Eye (tissue), 1 donor: ENCODE measurements around the gene ACOT7.

Experiments
- DNase-seq: peaks from one replicate; pipeline ENCODE4 v3.0.0-alpha.2; 2015

ACOT7 gene

DNA sequence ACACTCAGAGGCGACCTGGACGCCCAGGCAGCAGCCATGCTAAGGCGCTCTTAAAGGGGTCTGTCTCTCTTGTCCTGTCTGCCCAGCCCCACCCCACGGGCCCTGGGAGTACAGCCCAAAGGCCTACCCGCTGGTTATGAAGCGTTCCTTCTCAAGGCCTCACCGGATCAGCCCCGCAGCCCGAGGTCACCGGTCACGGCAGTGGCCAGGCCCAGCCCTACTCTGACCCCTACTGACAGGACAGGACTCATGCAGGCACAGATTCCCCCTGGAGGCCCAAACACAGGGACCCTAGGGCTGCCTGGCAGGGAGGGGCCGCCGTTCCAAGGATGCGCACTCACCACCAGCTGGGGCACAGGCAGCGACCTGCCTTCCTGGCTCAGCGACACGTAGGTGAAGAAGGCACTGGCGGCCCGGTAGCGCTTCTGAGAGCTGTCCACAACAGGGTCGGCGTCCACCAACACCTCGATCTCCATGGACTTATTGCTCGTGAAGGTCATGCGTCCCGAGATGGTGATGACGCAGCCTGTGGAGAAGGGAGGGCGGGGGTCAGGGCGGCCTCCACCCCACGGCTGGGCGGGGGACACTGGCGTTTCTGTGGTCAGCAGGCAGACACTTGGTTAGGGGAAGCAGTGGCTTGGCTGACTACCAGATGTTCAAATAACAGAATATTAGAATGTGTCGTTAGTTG lies 112.7 kb downstream of the ACOT7 start:
- DNase-seq, result peak; percentile 49

DNA sequence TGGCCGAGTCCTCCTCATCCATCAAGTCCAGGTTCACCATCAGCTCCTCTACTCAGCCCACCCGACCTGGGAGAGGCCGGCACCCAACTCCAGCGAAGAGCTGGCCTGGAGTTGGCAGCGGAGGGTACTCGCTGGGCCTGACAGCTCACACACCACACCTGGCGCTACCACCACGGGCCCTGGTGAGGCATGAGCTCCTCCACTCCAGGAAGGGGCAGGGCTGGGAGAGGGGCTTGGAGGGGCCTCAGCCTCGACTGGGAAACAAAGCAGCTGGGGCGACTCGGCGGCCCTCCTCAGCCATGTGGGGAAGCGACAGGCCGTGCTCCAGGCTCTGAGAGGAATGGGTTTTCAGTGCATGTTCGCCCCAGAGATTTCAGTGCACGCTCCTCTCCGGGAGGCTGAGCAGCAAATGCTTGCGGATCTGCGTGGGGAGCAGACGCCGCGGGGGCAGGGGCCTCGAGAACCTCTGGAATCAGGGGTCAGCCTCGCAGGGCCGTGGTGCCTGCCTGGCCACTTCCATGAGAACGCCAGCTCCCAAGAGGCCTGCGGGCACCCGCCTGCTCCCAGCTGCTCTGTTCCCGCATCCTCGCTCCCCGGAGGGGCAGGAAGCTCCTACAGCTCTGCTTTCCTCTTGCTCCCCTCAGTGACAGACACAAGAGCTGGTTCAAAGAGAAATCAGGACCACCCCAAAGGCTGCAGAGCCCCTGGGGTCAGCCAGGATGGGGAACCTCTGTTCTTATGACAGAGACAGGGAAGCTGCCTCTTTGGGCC lies 113.8 kb downstream of the ACOT7 start:
- DNase-seq, result no peak

DNA sequence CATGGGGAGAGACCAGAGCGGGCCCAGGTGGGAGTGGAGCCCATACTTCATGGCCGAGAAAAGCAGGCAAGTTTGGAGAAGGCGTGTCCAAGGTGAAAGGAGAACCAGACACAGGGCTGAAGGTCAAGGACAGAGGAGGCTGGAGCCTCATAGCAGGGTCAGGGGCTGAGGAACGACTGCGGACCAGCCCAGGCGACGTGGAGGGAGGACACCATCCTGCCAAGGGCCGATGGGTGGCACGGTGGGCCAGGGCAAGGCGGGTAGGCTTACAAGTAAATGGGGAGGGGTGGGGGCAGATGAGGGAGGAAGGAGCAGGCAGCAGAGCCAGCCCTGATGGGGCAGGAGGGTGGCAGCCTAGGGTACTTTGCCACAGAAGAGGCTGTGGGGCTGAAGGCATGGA lies 114.5 kb downstream of the ACOT7 start:
- no peak for DNase-seq

DNA sequence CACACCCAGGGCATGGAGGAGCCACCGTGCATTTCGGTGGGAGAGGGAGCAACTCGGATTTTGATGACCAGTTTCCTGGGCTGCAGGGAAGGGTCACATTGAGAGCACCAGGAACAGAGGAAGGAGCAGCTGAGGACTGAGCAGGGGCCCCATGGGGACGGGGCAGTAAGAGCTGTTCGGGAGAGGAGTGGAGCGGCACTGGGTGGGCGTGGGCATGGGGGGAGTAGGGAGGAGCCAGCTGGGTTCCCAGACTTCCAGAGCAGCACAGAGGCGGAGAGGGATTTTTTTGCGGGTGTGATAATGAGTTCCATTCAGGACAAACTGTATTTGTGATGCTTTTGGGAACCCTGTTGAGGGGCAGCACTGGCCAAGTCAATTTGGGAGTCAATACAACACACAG lies 115.3 kb downstream of the ACOT7 start:
- DNase-seq, result no peak

DNA sequence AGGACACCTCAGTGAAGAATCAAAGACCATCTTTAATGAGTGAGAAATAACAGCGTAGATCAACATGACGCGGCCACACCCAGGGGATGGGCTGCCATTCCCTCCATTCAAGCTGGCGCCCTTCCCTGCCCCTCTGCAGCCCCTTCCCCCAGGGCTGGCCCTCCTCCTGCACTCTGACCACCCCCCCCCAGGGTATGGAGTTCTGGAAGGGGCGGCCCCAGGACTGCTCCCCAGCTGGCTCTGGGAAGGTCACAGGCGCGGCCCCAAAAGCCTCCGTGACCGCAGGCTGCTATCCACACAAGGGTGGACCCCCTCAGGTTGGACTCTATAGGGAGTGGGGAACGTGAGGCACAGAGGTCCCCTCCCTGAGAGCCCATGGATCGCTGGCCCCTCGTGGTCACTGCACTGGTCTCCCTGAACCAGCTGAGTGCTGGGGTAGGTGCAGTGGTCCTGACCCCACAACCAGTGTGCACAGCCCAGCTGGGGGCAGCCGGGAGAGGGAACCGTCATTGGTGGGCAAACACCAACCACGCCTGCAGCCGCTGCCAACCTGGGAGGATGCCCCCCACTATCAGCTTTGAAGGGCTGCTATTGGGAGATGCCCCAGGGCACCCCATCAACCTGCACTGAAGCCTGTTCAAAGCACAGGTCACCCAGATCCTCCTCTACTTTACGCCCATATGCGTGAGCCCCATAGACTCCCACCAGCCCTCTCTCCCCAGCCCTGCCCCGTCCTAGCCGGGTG lies 116.6 kb downstream of the ACOT7 start:
- DNase-seq, result no peak

DNA sequence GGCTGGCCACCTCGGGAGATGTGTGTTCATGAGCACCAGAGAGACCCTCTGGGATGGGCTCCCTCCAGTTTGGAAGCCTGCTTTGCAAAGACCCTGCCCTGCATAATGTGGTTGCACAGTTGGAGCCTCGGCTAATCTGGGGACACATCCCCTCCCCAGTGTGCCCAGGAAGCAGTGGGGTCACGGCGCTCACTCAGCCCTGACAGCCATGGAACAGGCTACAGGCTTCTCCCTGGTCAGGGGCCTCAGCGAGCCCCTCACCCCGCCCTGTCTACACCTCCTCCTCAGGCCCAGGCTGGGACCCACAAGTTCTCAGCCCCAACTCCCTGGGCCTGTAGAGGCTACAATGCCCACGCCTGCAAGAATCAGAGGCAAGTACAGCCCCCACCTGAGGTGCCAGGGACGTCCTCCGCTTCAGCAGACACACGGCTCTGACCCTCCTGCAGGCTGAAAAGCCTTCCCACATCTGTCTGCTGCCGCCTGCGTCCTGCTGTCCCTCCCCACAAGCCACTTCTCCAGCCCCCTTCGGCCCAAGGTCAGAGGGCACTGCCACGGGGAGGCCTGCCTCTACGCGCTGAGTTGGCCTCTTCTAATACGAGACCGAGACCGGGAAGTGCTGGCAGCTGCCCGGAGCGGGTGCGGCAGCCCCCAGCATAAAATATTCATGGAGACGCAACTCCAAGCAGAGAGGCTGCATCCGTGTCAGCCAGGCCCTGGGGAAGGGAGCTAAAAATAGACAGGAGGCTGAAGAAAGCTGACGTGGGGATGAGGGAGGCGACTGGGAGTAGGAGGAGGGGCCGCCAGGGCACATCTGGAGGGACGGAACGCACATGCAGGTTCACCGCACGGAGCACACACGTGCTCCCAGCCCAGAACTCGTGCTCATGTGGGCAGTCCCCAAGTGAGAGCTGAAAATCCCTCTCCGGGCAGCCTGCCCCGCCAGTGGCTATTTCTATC lies 117.5 kb downstream of the ACOT7 start:
- peak; percentile 93 for DNase-seq

DNA sequence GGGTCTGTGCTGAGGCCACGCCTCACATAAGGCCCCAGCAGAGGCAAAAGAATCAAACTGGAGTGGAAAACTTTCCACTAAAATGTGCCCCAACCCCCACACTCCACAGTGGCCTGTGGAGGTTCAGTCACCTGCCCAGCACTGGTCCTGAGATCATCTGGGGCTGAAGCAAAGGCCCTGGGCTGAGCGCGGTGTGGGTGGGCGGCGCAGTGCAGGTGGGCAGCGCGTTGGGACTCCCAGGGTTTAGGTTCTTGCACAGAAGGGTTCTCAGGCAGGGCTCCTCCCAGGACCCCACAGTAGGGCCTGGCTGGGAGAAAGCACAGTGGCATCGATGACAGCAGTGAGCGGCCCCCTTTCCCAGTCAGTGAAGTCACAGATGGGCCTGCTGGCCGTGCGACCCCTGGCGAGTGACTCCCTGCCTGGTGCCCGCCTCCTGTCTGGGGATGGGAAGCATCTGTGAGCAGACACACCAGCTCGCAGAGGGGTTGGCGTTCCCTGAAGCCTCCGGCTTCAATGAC lies 118.9 kb downstream of the ACOT7 start:
- DNase-seq, result no peak

DNA sequence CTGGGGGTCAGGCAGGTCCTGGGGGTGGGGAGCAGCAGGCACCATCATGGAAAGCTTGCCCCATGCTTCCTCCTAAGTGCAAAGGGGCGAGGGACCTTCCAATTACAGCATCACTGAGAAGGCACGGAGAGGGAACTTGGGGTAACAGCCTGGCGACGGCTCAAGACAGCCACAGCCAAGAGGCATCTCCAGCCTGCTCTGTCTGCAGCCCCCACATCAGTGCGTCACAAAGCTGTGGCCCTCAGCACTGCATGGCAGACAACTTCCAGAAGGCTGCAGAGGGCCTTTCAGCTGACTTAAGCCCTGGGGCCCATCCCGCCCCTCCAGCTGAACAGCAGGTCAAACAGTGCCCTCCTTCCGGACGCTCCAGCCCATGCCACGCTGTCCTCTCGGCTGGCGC lies 119.5 kb downstream of the ACOT7 start:
- DNase-seq, result no peak

DNA sequence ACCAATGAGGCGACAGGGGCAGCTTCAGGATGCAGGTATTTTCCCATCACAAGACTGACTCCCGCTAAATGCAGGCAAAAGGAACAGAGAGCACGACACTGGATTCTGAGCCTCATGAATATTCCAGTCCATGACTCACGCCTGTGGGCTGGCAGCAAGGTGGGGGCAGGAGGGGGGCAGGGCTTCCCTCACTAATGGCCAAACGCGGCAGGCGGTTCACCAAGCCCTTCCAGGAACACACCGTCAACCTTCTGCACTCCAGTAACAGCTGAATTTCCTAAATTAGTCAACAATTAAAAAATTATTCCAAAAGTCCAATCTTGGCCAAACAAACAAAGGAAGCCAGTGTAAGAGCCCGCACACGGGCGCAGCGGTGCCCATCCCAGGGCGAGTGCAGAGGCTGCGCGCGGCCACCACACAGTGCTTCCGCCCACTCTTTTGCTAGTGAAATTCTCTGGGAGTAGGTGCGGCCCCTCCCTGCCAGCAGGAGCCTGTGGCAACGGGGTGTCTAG lies 120.1 kb downstream of the ACOT7 start:
- DNase-seq, result no peak

DNA sequence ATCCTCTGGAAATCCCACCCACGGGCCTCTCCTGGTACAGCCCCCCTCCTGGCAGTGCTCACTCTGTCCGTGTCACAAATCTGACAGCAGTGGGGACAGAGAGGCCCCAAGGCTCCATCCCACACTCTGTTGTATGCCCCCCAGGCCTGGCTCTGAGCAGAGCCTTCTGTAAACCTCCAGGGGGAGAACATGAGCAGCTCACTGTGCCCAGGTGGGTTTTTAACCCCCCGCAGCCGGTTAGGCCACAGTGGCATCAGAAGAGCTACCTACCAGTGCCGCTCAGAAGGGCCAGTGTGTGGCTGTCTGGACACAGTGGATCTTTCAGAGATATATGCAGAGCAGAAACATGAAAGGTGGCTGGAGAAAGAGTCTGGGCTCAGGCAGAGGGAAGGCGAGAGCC lies 120.7 kb downstream of the ACOT7 start:
- no peak for DNase-seq

DNA sequence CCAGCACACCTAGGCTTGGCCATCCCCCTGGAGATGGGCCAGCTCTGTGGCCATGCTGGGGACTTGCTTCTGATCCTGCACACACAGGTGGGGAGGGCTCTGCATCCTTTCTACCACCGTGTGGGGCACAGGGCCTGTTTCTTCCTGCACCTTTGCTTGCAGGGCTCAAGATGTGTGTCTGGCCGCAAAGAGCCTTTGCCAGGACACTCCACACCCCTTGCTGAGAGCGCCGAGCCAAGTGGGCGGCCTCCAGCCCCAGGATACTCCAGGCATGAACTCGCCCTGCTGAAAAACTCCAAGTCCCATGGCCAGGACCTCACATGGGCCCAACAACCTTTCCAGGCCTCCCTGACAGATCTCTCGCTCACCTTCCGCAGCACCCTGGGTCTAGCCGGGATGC lies 121.1 kb downstream of the ACOT7 start:
- DNase-seq, result no peak

DNA sequence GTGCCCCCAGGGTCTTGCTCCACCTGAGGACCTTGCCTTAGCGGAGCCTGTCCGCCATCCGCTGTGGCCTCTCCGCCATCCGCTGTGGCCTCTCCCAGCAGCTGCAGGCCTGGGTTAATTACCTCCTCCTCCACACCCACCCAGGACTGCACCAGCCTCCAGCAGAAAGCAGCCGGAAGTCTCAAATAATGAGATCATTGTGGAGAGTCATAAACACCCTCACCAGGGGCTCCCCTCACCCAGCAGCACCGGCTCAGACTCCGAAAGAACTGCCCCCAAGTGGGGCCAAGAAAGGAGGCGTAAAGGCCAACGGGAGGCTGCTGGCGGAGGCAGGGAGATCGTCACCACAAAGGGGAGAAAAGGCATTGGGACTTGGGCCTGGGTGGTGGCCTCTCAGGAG lies 122.0 kb downstream of the ACOT7 start:
- peak; percentile 73 for DNase-seq

DNA sequence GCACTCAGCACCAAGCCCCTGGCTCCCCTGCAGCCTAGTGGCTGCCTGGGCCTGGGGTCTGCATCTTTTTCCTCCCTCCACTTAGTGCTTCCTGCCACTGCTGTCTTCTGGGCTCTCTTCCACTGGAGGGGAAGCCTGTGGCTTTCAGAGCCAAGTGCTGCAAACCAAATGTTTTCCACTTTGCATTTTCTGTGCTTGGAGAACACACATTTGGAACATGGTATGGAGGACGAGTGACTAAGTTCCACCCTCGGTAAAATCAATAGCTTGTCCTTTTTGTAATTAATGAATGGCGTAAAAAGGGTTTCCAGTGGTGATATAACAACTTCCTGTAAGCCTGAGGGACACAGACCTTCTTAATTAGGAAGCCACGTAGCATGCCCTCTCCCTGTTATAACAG lies 122.6 kb downstream of the ACOT7 start:
- DNase-seq, result peak; percentile 66

DNA sequence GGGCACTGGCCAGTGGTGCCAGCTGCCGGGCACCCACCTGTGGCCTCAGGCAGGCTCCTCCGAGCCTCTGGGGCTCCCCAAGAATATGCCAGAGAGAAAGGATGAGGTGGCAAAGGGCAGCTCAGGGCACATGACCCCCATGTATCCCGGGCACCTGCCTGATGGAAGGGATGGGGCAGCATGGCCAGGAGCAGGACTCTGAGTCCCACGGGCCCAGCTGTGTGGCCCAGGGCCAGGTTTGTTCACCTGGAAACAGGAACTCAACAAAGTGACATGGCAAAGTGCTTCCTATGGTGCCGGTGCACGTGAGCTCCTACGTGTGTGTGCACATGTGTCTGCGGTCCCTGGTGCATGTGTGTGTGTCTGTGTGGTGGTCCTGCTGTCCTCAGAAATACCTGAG lies 123.2 kb downstream of the ACOT7 start:
- no peak for DNase-seq

DNA sequence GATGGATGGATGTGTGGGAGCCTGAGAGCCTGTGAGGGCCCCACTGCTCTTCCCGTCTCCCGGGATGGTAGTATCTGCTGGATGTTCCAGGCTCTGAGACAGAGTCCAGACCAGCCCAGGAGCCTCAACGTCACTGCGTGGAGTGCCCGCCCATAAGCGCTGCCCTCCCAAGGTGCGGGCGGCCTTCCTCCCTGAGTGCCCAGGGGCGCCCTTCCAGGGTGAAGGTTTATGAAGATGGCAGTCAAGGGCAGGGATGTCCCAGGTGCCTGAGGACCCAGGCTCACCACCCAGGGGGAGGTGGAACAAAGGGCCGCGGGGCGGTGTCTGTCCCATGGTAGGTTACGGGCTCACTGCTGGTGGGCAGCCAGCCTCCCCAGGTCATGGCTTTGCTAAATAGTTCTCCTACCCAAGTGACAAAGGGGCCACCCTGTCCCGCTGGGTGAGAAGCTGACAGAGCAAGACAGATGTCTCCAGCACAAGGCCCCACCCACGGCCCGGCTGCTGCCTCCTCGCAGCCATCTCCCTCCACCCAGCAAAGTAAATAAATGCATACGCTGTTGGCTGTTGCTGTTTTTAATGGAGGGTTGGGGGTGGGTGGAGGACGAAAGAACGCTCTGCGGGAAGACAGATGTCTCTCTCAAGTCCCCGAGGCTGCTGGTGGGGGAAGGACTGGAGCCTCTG lies 123.7 kb downstream of the ACOT7 start:
- DNase-seq, result peak; percentile 58

DNA sequence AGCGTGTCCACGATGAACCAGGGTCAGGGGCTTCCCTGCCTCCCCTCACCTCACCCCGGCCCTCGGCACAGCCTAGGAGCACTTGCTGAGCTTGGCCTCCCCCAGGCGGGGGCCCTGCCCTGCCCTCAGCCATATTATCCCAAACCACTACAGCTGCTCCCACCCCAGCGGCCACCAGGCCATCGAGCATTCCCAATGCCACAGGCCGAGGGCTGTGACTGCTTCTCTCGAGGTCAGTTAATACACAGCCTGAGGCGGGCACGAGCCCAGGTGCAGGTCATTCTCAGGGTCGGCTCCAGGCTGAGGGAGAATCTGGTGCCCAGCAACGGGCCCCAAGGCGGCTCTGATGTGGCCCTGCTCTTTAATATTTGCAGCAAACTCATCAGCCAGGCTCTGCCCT lies 124.3 kb downstream of the ACOT7 start:
- DNase-seq, result no peak

DNA sequence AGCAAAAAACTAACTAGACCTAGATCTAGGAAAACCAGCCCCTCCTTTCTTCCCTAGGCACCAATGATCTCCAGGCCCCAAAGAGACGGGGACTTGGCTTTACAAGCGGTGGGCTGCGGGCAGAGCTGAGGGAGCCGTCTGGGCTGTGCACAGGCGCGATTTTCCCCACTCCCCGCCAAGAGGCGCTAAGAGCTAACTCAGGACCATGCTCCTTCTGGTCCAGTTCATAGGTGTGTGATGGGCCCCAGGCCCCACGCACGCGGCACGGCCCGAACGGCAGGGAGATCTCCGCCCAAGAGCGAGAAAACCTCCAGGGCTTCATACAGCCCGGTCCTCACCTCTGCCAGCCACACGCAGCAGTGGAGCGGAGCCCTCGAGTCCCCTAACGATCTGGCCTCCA lies 125.2 kb downstream of the ACOT7 start:
- DNase-seq, result peak; percentile 45

DNA sequence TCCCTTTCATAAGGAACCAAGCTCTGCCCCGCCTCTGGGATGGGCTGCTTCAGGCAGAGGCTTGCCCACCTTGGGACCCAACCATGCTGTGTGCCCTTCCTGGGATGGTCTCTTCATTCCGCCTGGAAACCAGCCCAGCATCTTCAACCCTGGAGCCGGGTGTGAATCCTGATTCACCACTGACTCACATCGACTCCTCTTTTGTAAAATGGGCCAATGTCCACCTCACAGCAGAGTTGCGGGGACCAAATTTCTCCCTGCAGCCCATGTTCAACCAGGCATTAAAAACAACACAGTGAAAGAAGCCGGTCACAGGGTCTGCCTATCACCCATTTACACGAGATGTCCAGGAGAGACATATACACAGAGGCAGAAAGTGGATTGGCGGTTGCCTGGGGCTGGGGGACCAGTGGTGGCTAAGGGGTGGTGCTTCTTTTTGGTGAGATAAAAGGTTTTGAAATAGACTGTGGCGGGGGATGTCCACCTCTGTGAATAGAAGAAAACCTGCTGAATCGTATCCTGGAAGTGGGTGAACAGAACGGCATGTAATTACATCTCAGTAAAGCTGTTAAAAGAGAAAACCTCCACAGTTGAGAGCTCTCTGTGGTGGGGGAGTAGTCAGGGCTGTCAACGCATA lies 125.8 kb downstream of the ACOT7 start:
- no peak for DNase-seq

DNA sequence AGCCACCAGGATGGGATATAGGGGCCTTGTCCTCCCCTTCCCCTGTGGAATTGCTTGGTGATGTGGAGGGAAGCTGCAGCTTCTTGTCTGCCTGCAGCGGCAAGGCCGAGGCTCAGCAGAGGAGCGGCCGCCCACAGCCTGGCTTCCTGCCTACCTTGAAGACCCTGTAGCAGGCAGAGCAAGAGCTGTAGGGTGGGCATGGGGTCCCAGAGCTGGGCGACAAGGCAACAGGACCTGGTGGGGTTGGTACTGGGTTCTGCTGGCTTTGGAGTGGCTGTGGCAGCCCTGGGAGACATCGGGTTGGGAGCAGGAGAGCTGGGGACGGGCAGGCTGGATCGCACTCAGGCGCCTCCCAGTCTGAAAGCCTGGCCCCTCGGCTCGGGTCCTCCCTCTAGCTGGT lies 126.9 kb downstream of the ACOT7 start:
- DNase-seq, result no peak

DNA sequence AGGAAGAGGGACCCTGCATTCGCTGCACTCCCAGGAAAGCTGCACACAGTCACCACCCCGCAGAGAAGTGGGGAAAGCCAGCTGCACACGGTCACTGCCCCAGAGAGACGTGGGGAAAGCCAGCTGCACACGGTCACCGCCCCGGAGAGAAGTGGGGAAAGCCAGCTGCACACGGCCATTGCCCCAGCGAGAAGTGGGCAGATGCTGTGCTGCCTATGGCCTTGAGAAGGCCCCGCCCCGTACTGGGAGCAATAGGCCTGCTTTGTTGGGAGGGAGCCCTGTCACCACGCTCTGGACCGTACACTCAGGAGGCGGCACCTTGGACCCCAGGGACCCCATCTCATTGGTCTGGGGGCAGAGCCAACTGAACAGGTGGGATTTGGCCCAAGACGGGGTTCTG lies 128.4 kb downstream of the ACOT7 start:
- DNase-seq, result no peak

DNA sequence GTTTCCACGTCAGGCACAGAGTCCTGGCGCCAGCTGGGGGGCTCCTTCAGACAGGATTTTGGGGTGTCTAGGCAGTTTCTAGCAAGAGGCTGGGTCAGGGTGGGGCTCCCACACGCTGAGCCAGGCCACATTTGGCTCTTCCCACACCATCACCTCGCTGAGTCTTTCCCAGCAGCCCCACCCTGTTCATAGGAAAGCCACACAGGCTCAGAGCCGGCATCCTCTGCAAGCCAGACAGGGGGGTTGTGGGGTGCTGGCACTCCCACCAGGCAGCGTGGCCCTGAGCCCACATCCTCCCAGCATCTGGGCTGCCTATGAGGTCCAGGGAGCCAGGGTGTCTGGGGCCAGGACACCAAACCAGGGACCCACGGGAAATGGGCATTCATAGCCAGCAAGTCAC lies 129.9 kb downstream of the ACOT7 start:
- no peak for DNase-seq
